Epithelial cell of umbilical artery (primary cell): ENCODE measurements around the gene ERG. TPM values are rescaled to one million over a fixed set of nuclear protein-coding genes. Genes with fewer than 3 reads are reported as not detected.

ENCODE experiments used
- total RNA-seq: library from RNA; depleted of rRNA; stranded (reverse); fragments of >200 nt; gene quantifications from 2 replicates; pipeline ENCODE4 v1.2.3, GENCODE V29; 2014

ERG gene, protein sequence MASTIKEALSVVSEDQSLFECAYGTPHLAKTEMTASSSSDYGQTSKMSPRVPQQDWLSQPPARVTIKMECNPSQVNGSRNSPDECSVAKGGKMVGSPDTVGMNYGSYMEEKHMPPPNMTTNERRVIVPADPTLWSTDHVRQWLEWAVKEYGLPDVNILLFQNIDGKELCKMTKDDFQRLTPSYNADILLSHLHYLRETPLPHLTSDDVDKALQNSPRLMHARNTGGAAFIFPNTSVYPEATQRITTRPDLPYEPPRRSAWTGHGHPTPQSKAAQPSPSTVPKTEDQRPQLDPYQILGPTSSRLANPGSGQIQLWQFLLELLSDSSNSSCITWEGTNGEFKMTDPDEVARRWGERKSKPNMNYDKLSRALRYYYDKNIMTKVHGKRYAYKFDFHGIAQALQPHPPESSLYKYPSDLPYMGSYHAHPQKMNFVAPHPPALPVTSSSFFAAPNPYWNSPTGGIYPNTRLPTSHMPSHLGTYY
- 44.8 and 47.4 TPM in 2 replicates for total RNA-seq

GRCh38 chr21:38498057-38498833 lies at the start of gene ERG:
TSS of gene ERG (minus strand) at chr21:38498477. CDS start at chr21:38498380, 97 bp downstream.

Other genes with a start within 250 kb of the ERG start
- gene KCNJ15, start 241.5 kb downstream of the ERG start, total RNA-seq, result 0.32 and 0.46 TPM in 2 replicates